HepG2 (cell line): ENCODE measurements around the gene PRKAG1. TPM values are rescaled to one million over a fixed set of nuclear protein-coding genes. Genes with fewer than 3 reads are reported as not detected.

ENCODE experiments used
- E2F2 ChIP-seq: sonication (generic); formaldehyde crosslinking; IDR thresholded peaks from 2 replicates; pipeline ENCODE4 v1.4.0; 2020; ENCODE audit warnings: missing genetic modification reagents, borderline replicate concordance
- EED ChIP-seq: sonication (generic); formaldehyde crosslinking; IDR thresholded peaks from 2 replicates; pipeline ENCODE4 v1.5.0; 2020; ENCODE audit warnings: mild to moderate bottlenecking, missing genetic modification reagents
- GATA4 ChIP-seq: sonication (generic); IDR thresholded peaks from 2 replicates; pipeline ENCODE4 v1.6.1; 2016; ENCODE audit warnings: antibody characterized with exemption, low read depth, borderline replicate concordance
- GATAD1 ChIP-seq: IDR thresholded peaks from 2 replicates; pipeline ENCODE4 v1.6.1; 2016; ENCODE audit warnings: missing genetic modification reagents, missing compliant biosample characterization
- HHEX ChIP-seq: IDR thresholded peaks from 2 replicates; pipeline ENCODE4 v1.6.1; 2016; ENCODE audit warnings: control low read depth
- HNF1B ChIP-seq: sonication (generic); formaldehyde crosslinking; IDR thresholded peaks from 2 replicates; pipeline ENCODE4 v1.5.1; 2020; ENCODE audit warnings: mild to moderate bottlenecking, moderate library complexity, missing genetic modification reagents
- HOXA5 ChIP-seq: sonication (generic); formaldehyde crosslinking; IDR thresholded peaks from 2 replicates; pipeline ENCODE4 v1.4.0; 2020; ENCODE audit warnings: missing genetic modification reagents
- ISL2 ChIP-seq: sonication (generic); formaldehyde crosslinking; IDR thresholded peaks from 2 replicates; pipeline ENCODE4 v1.5.0; 2020; ENCODE audit warnings: missing genetic modification reagents
- KMT2A ChIP-seq: sonication (generic); formaldehyde crosslinking; IDR thresholded peaks from 2 replicates; pipeline ENCODE4 v1.4.0; 2020; ENCODE audit warnings: missing genetic modification reagents
- MYC ChIP-seq: sonication (generic); formaldehyde crosslinking; IDR thresholded peaks from 2 replicates; pipeline ENCODE4 v1.9.0; 2021; ENCODE audit warnings: missing genetic modification reagents, borderline replicate concordance
- NR2F6 ChIP-seq, 2 experiments: IDR thresholded peaks; 2 replicates each; pipeline ENCODE4 v1.6.1; 2016; ENCODE audit warnings: antibody characterized with exemption in 1 of 2, mild to moderate bottlenecking in 1 of 2
- POLR2G ChIP-seq: fragments of 200-400 bp; formaldehyde crosslinking; IDR thresholded peaks from 2 replicates; pipeline ENCODE4 v1.6.1; 2018; ENCODE audit warnings: mild to moderate bottlenecking, low read depth, low read length, moderate library complexity
- RAD21 ChIP-seq: fragments of 450-650 bp; formaldehyde crosslinking; IDR thresholded peaks from 2 replicates; pipeline ENCODE4 v1.5.0; 2020; ENCODE audit warnings: mild to moderate bottlenecking
- RELA ChIP-seq: sonication (generic); formaldehyde crosslinking; IDR thresholded peaks from 2 replicates; pipeline ENCODE4 v1.4.0; 2020; ENCODE audit warnings: missing genetic modification reagents
- SCMH1 ChIP-seq: sonication (generic); formaldehyde crosslinking; IDR thresholded peaks from 2 replicates; pipeline ENCODE4 v1.9.0; 2021; ENCODE audit warnings: missing genetic modification reagents, mild to moderate bottlenecking, borderline replicate concordance
- TAF15 ChIP-seq: fragments of 200-400 bp; formaldehyde crosslinking; IDR thresholded peaks from one replicate; pipeline ENCODE4 v1.6.1; 2018; ENCODE audit warnings: mild to moderate bottlenecking, low read depth, low read length; ENCODE audit not compliant: poor library complexity, severe bottlenecking
- ZEB1 ChIP-seq: IDR thresholded peaks from 2 replicates; pipeline ENCODE4 v1.6.1; 2012; ENCODE audit warnings: mild to moderate bottlenecking, low read depth, inconsistent platforms; ENCODE audit not compliant: insufficient replicate concordance
- ZNF331 ChIP-seq: sonication (generic); formaldehyde crosslinking; IDR thresholded peaks from 2 replicates; pipeline ENCODE4 v1.4.0; 2020; ENCODE audit warnings: missing genetic modification reagents
- ZNF709 ChIP-seq: sonication (generic); formaldehyde crosslinking; IDR thresholded peaks from 2 replicates; pipeline ENCODE4 v1.5.0; 2020; ENCODE audit warnings: mild to moderate bottlenecking, missing genetic modification reagents
- ZNF749 ChIP-seq: sonication (generic); formaldehyde crosslinking; IDR thresholded peaks from 2 replicates; pipeline ENCODE4 v1.8.0; 2022; ENCODE audit warnings: mild to moderate bottlenecking, missing genetic modification reagents, moderate library complexity, borderline replicate concordance
- ZNF792 ChIP-seq: IDR thresholded peaks from 2 replicates; pipeline ENCODE4 v1.6.1; 2016
- polyA plus RNA-seq, 8 experiments: library from polyadenylated mRNA; depleted of rRNA in 3 of 8; stranded (reverse) in 7 of 8; unstranded in 1 of 8; fragments of >200 nt; fragmentation: Illumina TruSeq in 4 of 8; extraction: Trizol in 4 of 8; gene quantifications; 2 replicates each; pipeline versions ENCODE4 v1.2.1 to v1.2.3, GENCODE V29; 2011 to 2016; ENCODE audit warnings: low read depth in 4 of 8, missing spikeins in 1 of 8, mixed read lengths in 1 of 8; ENCODE audit not compliant: insufficient read depth in 1 of 8
- total RNA-seq, 5 experiments: library from RNA; depleted of rRNA; stranded (reverse); fragments of >200 nt; fragmentation: Illumina TruSeq; extraction: Trizol; gene quantifications; 2 replicates each; pipeline ENCODE4 v1.2.3, GENCODE V29; 2016; ENCODE audit warnings: low read depth in 1 of 5
- TF ChIP-seq, protein P1 (sequence below): sonication (generic); formaldehyde crosslinking; IDR thresholded peaks from 2 replicates; pipeline ENCODE4 v1.5.1; 2020; ENCODE audit warnings: mild to moderate bottlenecking, missing genetic modification reagents, borderline replicate concordance
- TF ChIP-seq, protein P2 (sequence below): sonication (generic); formaldehyde crosslinking; IDR thresholded peaks from 2 replicates; pipeline ENCODE4 v1.4.0; 2020; ENCODE audit warnings: low read depth, missing genetic modification reagents

Gene PRKAG1
- total and polyA plus RNA-seq, 2 of the 13 experiments (the other 11 are each of a cell fraction or from before 2014, with no cell fraction given) = 26.1 to 32.8 TPM

GRCh38 chr12:48998497-48999353 lies 19.9 kb downstream of the PRKAG1 start (continued):
- TF ChIP-seq E2F2 (CRISPR knock-in tag) (no peak), EED (peak; percentile 96), ZNF709 (peak; percentile 89; the same call in 1 of the 2 replicates), SCMH1 (CRISPR knock-in tag) (no peak), NR2F6 (IDR thresholded peaks at IDR 0.05) (no peak), NR2F6 (CRISPR knock-in tag; IDR thresholded peaks at IDR 0.05) (no peak), ISL2 (CRISPR knock-in tag) (no peak), TAF15 (peak; percentile 4), RAD21 (CRISPR knock-in tag) (no peak), HOXA5 (CRISPR knock-in tag) (peak; percentile 89), ZEB1 (no peak), ZNF331 (CRISPR knock-in tag) (0 out of 2 replicates have a peak, but pooled peaks have one; percentile 11), ZNF749 (CRISPR knock-in tag) (peak; percentile 32; the same call in 1 of the 2 replicates), GATA4 (no peak), HNF1B (CRISPR knock-in tag) (peak; percentile 54; the same call in 1 of the 2 replicates), KMT2A (CRISPR knock-in tag) (no peak), MYC (CRISPR knock-in tag) (peak; percentile 78), RELA (no peak), GATAD1 (CRISPR knock-in tag) (no peak), ZNF792 (CRISPR knock-in tag) (no peak), POLR2G (no peak), HHEX (CRISPR knock-in tag) (no peak)
- TF ChIP-seq, protein P1, sequence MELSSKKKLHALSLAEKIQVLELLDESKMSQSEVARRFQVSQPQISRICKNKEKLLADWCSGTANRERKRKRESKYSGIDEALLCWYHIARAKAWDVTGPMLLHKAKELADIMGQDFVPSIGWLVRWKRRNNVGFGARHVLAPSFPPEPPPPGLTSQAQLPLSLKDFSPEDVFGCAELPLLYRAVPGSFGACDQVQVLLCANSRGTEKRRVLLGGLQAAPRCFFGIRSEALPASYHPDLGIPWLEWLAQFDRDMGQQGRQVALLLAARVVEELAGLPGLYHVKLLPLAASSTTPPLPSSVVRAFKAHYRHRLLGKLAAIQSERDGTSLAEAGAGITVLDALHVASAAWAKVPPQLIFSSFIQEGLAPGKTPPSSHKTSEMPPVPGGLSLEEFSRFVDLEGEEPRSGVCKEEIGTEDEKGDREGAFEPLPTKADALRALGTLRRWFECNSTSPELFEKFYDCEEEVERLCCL (CRISPR knock-in tag) = 0 out of 2 replicates have a peak, but pooled peaks have one; percentile 66
- TF ChIP-seq, protein P2, sequence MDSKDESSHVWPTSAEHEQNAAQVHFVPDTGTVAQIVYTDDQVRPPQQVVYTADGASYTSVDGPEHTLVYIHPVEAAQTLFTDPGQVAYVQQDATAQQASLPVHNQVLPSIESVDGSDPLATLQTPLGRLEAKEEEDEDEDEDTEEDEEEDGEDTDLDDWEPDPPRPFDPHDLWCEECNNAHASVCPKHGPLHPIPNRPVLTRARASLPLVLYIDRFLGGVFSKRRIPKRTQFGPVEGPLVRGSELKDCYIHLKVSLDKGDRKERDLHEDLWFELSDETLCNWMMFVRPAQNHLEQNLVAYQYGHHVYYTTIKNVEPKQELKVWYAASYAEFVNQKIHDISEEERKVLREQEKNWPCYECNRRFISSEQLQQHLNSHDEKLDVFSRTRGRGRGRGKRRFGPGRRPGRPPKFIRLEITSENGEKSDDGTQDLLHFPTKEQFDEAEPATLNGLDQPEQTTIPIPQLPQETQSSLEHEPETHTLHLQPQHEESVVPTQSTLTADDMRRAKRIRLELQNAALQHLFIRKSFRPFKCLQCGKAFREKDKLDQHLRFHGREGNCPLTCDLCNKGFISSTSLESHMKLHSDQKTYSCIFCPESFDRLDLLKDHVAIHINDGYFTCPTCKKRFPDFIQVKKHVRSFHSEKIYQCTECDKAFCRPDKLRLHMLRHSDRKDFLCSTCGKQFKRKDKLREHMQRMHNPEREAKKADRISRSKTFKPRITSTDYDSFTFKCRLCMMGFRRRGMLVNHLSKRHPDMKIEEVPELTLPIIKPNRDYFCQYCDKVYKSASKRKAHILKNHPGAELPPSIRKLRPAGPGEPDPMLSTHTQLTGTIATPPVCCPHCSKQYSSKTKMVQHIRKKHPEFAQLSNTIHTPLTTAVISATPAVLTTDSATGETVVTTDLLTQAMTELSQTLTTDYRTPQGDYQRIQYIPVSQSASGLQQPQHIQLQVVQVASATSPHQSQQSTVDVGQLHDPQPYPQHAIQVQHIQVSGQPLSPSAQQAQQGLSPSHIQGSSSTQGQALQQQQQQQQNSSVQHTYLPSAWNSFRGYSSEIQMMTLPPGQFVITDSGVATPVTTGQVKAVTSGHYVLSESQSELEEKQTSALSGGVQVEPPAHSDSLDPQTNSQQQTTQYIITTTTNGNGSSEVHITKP (CRISPR knock-in tag) = no peak
